ENCODE measurements around the gene MMP14. TPM values are rescaled to one million over a fixed set of nuclear protein-coding genes. Genes with fewer than 3 reads are reported as not detected.
"Not testable (repeated sequence)": the region's sequence is repeated elsewhere in the genome, so short reads cannot be mapped to it uniquely, and the experiment has no call there.

The MMP14 gene
- total RNA-seq, 1 experiment from 2014 or later: 10.5 TPM

DNA sequence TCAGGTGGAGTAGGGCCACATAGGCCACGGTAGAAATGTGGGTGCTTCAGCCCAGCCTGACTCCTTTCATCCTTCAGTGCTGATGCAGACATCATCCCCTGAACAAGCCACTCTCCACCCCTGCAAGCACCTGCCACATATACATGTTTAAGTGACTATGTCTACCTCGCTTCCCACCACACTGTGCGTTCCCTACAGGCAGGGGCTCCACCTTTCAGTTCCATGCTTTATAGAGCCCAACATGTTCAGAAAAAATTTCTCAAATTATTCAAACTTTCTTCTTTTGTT, 32.8 kb upstream of the MMP14 start:
- TF ChIP-seq, protein P1, sequence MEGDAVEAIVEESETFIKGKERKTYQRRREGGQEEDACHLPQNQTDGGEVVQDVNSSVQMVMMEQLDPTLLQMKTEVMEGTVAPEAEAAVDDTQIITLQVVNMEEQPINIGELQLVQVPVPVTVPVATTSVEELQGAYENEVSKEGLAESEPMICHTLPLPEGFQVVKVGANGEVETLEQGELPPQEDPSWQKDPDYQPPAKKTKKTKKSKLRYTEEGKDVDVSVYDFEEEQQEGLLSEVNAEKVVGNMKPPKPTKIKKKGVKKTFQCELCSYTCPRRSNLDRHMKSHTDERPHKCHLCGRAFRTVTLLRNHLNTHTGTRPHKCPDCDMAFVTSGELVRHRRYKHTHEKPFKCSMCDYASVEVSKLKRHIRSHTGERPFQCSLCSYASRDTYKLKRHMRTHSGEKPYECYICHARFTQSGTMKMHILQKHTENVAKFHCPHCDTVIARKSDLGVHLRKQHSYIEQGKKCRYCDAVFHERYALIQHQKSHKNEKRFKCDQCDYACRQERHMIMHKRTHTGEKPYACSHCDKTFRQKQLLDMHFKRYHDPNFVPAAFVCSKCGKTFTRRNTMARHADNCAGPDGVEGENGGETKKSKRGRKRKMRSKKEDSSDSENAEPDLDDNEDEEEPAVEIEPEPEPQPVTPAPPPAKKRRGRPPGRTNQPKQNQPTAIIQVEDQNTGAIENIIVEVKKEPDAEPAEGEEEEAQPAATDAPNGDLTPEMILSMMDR (IDR thresholded peaks at IDR 0.05; ENCODE audit: unreplicated experiment): no peak
- Mint-ChIP-seq H3K9me3 (ENCODE audit: low read depth, unreplicated experiment) (no peaks in the 10 kb centered on the region), H3K36me3 (ENCODE audit: insufficient read depth, unreplicated experiment) (no peaks in the 10 kb centered on the region), H3K4me1 (ENCODE audit: low read depth, unreplicated experiment) (peaks cover 10% of the 10 kb centered on the region), H3K27me3 (ENCODE audit: unreplicated experiment) (peaks cover 8% of the 10 kb centered on the region), H3K4me3 (ENCODE audit: low read depth, unreplicated experiment) (no peak overlapping the region), H3K27ac (ENCODE audit: unreplicated experiment) (no peak overlapping the region)
- DNase-seq: no peak
- CTCF ChIA-PET: no interaction called here
- intact Hi-C loops (cut with micrococcal nuclease; ENCODE audit: unreplicated experiment): no loop called here
- no TSS peak for BruUV-seq (replicated peaks)

GRCh38 chr14:22805235-22805634, 31.1 kb upstream of the MMP14 start:
- CTCF ChIA-PET; H3K27ac Mint-ChIP-seq (ENCODE audit: unreplicated experiment); H3K9me3 Mint-ChIP-seq (ENCODE audit: low read depth, unreplicated experiment); H3K4me1 Mint-ChIP-seq (ENCODE audit: low read depth, unreplicated experiment); intact Hi-C loops (cut with micrococcal nuclease; ENCODE audit: unreplicated experiment); H3K36me3 Mint-ChIP-seq (ENCODE audit: insufficient read depth, unreplicated experiment); BruUV-seq (replicated peaks); H3K4me3 Mint-ChIP-seq (ENCODE audit: low read depth, unreplicated experiment); DNase-seq; H3K27me3 Mint-ChIP-seq (ENCODE audit: unreplicated experiment): not testable (repeated sequence)

GRCh38 chr14:22807432-22808087, 28.8 kb upstream of the MMP14 start:
- Mint-ChIP-seq H3K4me3 (ENCODE audit: low read depth, unreplicated experiment) (no peak overlapping the region), H3K27ac (ENCODE audit: unreplicated experiment) (no peak overlapping the region), H3K4me1 (ENCODE audit: low read depth, unreplicated experiment) (peaks cover 10% of the 10 kb centered on the region), H3K9me3 (ENCODE audit: low read depth, unreplicated experiment) (no peaks in the 10 kb centered on the region), H3K36me3 (ENCODE audit: insufficient read depth, unreplicated experiment) (no peaks in the 10 kb centered on the region), H3K27me3 (ENCODE audit: unreplicated experiment) (no peaks in the 10 kb centered on the region)
- TF ChIP-seq, protein P1 (IDR thresholded peaks at IDR 0.05; ENCODE audit: unreplicated experiment): no peak
- DNase-seq: no peak
- intact Hi-C loops (cut with micrococcal nuclease; ENCODE audit: unreplicated experiment): no loop called here
- no TSS peak for BruUV-seq (replicated peaks)
- CTCF ChIA-PET: interaction anchor here (0.6 to 1.4 kb wide), 4 partner anchors 14 to 29 kb away, joined by 3 to 5 read pairs (median 4); no protein-coding TSS in a partner anchor

DNA sequence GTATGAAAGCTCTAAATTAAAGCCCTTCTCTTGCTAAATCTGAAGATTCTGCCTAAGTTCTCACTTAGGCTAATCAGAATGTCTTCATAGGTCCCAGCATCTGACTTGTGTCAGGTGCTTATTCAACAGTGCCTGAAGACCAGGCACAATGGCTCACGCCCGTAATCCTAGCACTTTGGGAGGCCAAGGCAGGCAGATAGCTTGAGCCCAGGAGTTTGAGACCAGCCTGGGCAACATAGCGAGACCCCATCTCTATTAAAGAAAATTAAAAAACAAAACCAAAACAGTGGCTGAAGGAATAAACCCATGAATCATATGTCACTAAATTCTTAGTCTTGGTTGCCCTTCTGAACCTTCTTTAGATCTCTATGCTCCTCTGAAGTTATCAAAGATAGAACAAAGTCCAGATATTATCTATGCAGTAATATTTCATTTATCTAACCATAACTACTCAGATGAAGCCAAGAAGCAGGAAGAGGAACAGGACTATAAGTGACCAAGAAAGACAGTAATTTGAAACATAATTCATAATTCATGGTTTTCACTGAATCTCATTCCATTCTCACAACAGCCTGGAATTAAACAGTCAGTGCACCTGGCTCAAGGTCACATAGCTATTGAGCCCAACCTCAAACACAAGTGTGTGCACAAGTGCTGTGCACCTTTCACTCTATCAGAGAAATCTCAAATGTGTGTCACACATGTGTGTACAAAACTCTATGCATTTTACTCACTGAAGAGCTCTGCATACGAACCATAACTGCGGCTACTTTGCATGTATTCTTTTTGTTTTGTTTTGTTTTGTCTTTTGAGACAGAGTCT, 27.8 kb upstream of the MMP14 start:
- CTCF ChIA-PET: no interaction called here
- DNase-seq: no peak
- TF ChIP-seq, protein P1 (IDR thresholded peaks at IDR 0.05; ENCODE audit: unreplicated experiment): no peak
- no TSS peak for BruUV-seq (replicated peaks)
- Mint-ChIP-seq H3K27me3 (ENCODE audit: unreplicated experiment) (no peaks in the 10 kb centered on the region), H3K4me1 (ENCODE audit: low read depth, unreplicated experiment) (peaks cover 10% of the 10 kb centered on the region), H3K4me3 (ENCODE audit: low read depth, unreplicated experiment) (no peak overlapping the region), H3K36me3 (ENCODE audit: insufficient read depth, unreplicated experiment) (no peaks in the 10 kb centered on the region), H3K9me3 (ENCODE audit: low read depth, unreplicated experiment) (no peaks in the 10 kb centered on the region), H3K27ac (ENCODE audit: unreplicated experiment) (no peak overlapping the region)
- intact Hi-C loops (cut with micrococcal nuclease; ENCODE audit: unreplicated experiment): no loop called here

- Mint-ChIP-seq H3K4me3 (ENCODE audit: low read depth, unreplicated experiment) (no peak overlapping the region), H3K9me3 (ENCODE audit: low read depth, unreplicated experiment) (no peaks in the 10 kb centered on the region), H3K27ac (ENCODE audit: unreplicated experiment) (no peak overlapping the region), H3K4me1 (ENCODE audit: low read depth, unreplicated experiment) (peaks cover 26% of the 10 kb centered on the region), H3K27me3 (ENCODE audit: unreplicated experiment) (no peaks in the 10 kb centered on the region), H3K36me3 (ENCODE audit: insufficient read depth, unreplicated experiment) (no peaks in the 10 kb centered on the region)
- DNase-seq: no peak
- intact Hi-C loops (cut with micrococcal nuclease; ENCODE audit: unreplicated experiment): no loop called here
- TF ChIP-seq, protein P1 (IDR thresholded peaks at IDR 0.05; ENCODE audit: unreplicated experiment): no peak
- CTCF ChIA-PET: interaction anchor here (0.7 kb wide), 1 partner anchor 11 kb away, joined by 3 read pairs; no protein-coding TSS in a partner anchor
- no TSS peak for BruUV-seq (replicated peaks)
Observed at GRCh38 chr14:22811722-22812121, 24.7 kb upstream of the MMP14 start.
